ENCODE measurements around the gene ERBB2.
"Not testable (repeated sequence)": the region's sequence is repeated elsewhere in the genome, so short reads cannot be mapped to it uniquely, and the experiment has no call there.

The ERBB2 gene

GRCh38 chr17:39750131-39751015, 50.5 kb downstream of the ERBB2 start:
- no peak for DNase-seq

- no peak for DNase-seq
Observed at GRCh38 chr17:39751016-39751543, 51.2 kb downstream of the ERBB2 start.

- no peak for DNase-seq
Observed at GRCh38 chr17:39751637-39752036, 51.8 kb downstream of the ERBB2 start.

- DNase-seq, result no peak
Observed at GRCh38 chr17:39752241-39752881, 52.5 kb downstream of the ERBB2 start.

- peak; percentile 64 for DNase-seq
Observed at GRCh38 chr17:39753514-39754160, 53.8 kb downstream of the ERBB2 start.

- DNase-seq, result peak; percentile 95
Observed at GRCh38 chr17:39754161-39754957, 54.5 kb downstream of the ERBB2 start.

GRCh38 chr17:39754958-39755553, 55.2 kb downstream of the ERBB2 start:
- peak; percentile 16 for DNase-seq

GRCh38 chr17:39755554-39756379, 55.9 kb downstream of the ERBB2 start:
- peak; percentile 56 for DNase-seq

- DNase-seq, result no peak
Observed at GRCh38 chr17:39756380-39757079, 56.7 kb downstream of the ERBB2 start.

- no peak for DNase-seq
Observed at GRCh38 chr17:39757176-39757662, 57.4 kb downstream of the ERBB2 start.

- DNase-seq, result peak; percentile 50
Observed at GRCh38 chr17:39757931-39758873, 58.3 kb downstream of the ERBB2 start.

GRCh38 chr17:39759204-39759603, 59.3 kb downstream of the ERBB2 start:
- no peak for DNase-seq

- DNase-seq, result no peak
Observed at GRCh38 chr17:39761861-39762496, 62.1 kb downstream of the ERBB2 start.

- DNase-seq, result no peak
Observed at GRCh38 chr17:39763051-39763820, 63.4 kb downstream of the ERBB2 start.

- DNase-seq, result not testable (repeated sequence)
Observed at GRCh38 chr17:39764171-39764570, 64.3 kb downstream of the ERBB2 start.

GRCh38 chr17:39765175-39765574, 65.3 kb downstream of the ERBB2 start:
- no peak for DNase-seq

GRCh38 chr17:39765766-39766165, 65.9 kb downstream of the ERBB2 start:
- no peak for DNase-seq

GRCh38 chr17:39767147-39767546, 67.3 kb downstream of the ERBB2 start:
- no peak for DNase-seq
